Skeletal muscle tissue (tissue), 4 donors: ENCODE results near the gene TRIO. TPM values are rescaled to one million over a fixed set of nuclear protein-coding genes. Genes with fewer than 3 reads are reported as not detected.

Experiments
- H3K27ac ChIP-seq: one replicate; pipeline ENCODE4 v1.7.0; 2013; ENCODE audit warnings: mild to moderate bottlenecking, low read depth, low read length, inconsistent platforms
- H3K27me3 ChIP-seq, 3 donors: one replicate each; pipeline ENCODE4 v1.7.0; 2013; ENCODE audit warnings: low read length in 3 of 3; ENCODE audit not compliant: control insufficient read depth in 3 of 3, insufficient read depth in 3 of 3
- H3K36me3 ChIP-seq, 3 donors: one replicate each; pipeline ENCODE4 v1.7.0; 2013; ENCODE audit warnings: low read length in 3 of 3; ENCODE audit not compliant: control insufficient read depth in 3 of 3, insufficient read depth in 3 of 3
- H3K4me1 ChIP-seq, 3 donors: one replicate each; pipeline ENCODE4 v1.7.0; 2013; ENCODE audit warnings: low read length in 3 of 3, mild to moderate bottlenecking in 3 of 3; ENCODE audit not compliant: control insufficient read depth in 3 of 3, insufficient read depth in 3 of 3
- H3K4me3 ChIP-seq, 3 donors: one replicate each; pipeline ENCODE4 v1.7.0; 2013; ENCODE audit warnings: low read length in 3 of 3
- H3K9ac ChIP-seq, 3 donors: one replicate each; pipeline ENCODE4 v1.7.0; 2013; ENCODE audit warnings: low read length in 3 of 3, mild to moderate bottlenecking in 3 of 3, moderate library complexity in 2 of 3, low read depth in 1 of 3
- H3K9me3 ChIP-seq, 3 donors: one replicate each; pipeline ENCODE4 v1.7.0; 2013; ENCODE audit warnings: low read length in 3 of 3; ENCODE audit not compliant: control insufficient read depth in 3 of 3
- total RNA-seq: library from RNA; depleted of rRNA; stranded (reverse); fragments of >200 nt; gene quantifications from one replicate; pipeline ENCODE4 v1.2.3, GENCODE V29; 2014
- donor health status: Osteomylitis.

Gene TRIO
- total RNA-seq, 1 donor from 2014 or later: 200 TPM

DNA sequence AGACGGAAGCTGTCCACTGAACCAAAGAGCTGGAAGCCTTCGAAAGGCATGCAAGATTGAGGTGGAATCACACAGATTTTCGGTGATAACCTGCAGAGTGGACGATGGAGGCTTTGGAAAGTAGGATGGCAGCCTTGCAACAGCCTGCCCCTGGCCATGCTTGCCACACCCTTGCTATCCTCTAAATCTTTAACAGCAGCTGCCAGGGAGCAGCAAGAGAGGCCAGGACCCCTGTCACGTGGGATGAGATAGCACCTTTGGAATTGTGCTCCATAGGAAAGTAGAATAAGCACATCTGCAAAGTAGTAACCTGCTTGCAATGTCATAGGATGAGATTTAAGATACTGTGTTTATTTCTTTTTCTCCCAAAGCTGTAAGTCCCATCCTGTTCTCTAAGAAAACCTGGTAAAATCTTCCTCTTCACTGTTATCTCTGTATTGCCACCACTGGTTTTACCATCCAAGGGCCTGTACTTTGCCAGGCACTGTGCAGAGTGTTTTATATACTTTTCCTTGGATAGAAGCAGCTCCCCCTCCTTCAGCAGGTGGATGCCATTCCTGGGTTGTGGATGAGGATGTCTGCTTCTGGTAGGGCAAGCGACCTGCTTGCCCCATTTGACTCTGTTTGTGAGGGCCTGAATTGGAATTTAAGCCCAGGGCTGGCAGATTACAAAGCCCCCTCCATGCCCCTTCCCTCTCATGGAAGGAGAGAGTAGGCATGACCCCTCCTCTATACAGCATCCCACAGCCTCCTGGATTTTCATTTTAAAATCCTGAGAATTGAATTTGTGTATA lies 10.1 kb downstream of the TRIO start:
- Histone ChIP-seq H3K27ac (peak overlapping the region; percentile 78), H3K4me3 (no peak overlapping the region), H3K9me3 (no peaks in the 10 kb centered on the region), H3K4me1 (peaks cover 55 to 69% (median 64%) of the 10 kb centered on the region in 3 donors), H3K36me3 (no peaks in the 10 kb centered on the region), H3K9ac (peak overlapping the region; percentile 24 to 73 (median 64)), H3K27me3 (no peaks in the 10 kb centered on the region)

DNA sequence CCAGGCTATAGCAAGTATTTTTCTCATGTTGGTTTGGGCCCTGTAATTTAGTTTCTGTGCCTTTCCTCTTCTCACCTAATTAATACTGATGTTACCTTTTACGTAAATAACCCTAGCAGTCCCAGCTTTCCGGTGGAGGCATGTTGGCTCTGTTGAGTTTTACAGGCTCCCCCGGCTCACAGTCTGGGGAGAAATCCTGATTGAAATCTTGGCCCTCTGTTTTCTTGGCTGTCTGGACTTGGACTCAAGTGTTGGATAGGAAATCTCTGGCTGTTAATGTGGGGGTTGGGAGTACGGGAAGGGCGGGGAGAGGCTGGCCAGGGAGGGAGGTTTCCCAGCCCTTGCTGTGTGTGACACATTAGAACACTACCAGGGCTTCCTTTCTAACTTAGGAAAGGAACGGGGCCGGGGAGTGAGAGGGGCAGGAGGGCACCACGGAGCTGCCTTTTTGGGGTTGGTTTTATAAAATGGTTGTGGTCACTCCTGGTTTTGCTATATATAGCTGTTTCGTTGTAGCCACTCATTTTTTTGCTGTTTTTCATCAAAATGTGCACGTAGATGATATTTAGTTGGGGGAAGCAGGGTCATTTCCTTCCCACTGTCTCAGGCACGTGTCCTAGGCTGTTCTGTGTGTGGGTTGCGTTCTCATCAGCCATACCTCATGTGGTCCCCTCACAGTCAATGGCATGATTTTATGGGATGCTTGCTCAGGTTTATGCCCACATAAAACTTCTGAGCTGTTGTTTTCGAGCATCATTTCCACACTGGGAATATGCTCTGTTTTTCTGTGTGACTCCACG lies 11.0 kb downstream of the TRIO start:
- Histone ChIP-seq H3K4me1 (peaks cover 46 to 61% (median 55%) of the 10 kb centered on the region in 3 donors), H3K27me3 (no peaks in the 10 kb centered on the region), H3K27ac (peak overlapping the region; percentile 78), H3K9ac (peak overlapping the region; percentile 63 to 73 (median 64)), H3K4me3 (peak overlapping the region; percentile 24 to 61 (median 55)), H3K36me3 (no peaks in the 10 kb centered on the region), H3K9me3 (no peaks in the 10 kb centered on the region)

DNA sequence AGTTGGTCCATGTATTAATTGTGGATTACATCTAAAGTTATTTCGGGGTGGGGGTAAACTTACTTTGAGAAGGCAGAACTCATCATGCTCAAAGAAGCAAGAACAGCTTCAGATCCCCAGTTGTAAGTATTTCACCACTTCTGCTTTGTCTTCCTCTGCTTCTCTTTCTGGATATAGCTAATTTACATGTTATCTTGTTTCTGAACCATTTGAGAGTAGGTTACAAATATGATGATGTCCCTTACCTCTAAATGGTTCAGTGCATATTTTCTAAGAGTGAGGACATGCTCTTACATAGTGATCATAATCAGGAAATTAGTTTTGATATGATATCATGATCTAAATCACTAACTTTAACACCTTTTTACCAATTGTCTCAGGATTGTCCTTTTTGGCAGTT lies 11.9 kb downstream of the TRIO start:
- H3K9ac ChIP-seq: no peak overlapping the region
- no peak overlapping the region for H3K4me3 ChIP-seq
- peaks cover 47 to 54% (median 48%) of the 10 kb centered on the region in 3 donors for H3K4me1 ChIP-seq

DNA sequence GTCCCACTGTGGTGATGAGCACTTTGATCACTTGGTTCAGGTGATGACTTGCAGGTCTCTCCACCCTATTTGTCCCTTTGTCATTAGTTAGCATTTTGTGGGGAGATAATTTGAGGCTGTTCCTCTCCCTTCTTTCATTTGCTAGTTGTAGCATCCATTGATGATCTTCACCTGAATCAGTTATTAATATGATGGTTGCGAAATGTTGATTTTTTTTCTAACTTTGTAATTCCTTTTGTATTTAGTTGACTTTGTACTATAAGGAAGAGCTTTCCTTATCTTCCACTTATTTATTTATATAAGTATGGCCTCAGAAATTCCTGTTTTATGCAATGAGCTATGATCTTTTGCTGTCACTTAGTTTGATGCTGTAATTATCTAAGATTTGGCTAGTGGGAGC lies 12.6 kb downstream of the TRIO start:
- Histone ChIP-seq H3K36me3 (no peaks in the 10 kb centered on the region), H3K27me3 (no peaks in the 10 kb centered on the region), H3K4me1 (peaks cover 53 to 60% (median 53%) of the 10 kb centered on the region in 3 donors), H3K27ac (no peak overlapping the region), H3K9me3 (no peaks in the 10 kb centered on the region), H3K4me3 (no peak overlapping the region), H3K9ac (no peak overlapping the region)

More for the DNA sequence above, 11.9 kb downstream of the TRIO start:
- H3K36me3 ChIP-seq: no peaks in the 10 kb centered on the region
- no peak overlapping the region for H3K27ac ChIP-seq
- no peaks in the 10 kb centered on the region for H3K27me3 ChIP-seq
- no peaks in the 10 kb centered on the region for H3K9me3 ChIP-seq

DNA sequence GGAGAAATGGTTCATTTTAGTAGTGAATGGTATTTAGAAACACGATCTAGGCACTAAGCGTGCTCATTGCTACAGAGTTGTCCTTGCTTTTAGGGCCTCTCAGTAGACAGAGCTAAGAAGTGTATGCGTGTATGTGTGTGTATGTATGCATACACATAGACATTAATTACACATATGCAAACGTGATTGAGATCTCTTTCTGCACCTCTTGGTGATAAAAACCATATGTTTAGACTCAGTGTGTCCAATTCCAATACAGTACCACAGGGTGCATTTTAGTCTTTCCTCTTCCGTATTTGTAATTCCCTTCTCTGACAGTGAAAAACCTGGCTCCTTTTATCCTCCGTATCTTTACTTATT lies 13.1 kb downstream of the TRIO start:
- peak overlapping the region in 2 of 3 donors; percentile 22 to 50 for H3K9ac ChIP-seq
- H3K4me1 ChIP-seq: peaks cover 56 to 65% (median 57%) of the 10 kb centered on the region in 3 donors
- H3K36me3 ChIP-seq: no peaks in the 10 kb centered on the region
- H3K4me3 ChIP-seq: peak overlapping the region in 1 of 3 donors; percentile 11
- H3K9me3 ChIP-seq: no peaks in the 10 kb centered on the region
- H3K27ac ChIP-seq: peak overlapping the region; percentile 67
- H3K27me3 ChIP-seq: no peaks in the 10 kb centered on the region

DNA sequence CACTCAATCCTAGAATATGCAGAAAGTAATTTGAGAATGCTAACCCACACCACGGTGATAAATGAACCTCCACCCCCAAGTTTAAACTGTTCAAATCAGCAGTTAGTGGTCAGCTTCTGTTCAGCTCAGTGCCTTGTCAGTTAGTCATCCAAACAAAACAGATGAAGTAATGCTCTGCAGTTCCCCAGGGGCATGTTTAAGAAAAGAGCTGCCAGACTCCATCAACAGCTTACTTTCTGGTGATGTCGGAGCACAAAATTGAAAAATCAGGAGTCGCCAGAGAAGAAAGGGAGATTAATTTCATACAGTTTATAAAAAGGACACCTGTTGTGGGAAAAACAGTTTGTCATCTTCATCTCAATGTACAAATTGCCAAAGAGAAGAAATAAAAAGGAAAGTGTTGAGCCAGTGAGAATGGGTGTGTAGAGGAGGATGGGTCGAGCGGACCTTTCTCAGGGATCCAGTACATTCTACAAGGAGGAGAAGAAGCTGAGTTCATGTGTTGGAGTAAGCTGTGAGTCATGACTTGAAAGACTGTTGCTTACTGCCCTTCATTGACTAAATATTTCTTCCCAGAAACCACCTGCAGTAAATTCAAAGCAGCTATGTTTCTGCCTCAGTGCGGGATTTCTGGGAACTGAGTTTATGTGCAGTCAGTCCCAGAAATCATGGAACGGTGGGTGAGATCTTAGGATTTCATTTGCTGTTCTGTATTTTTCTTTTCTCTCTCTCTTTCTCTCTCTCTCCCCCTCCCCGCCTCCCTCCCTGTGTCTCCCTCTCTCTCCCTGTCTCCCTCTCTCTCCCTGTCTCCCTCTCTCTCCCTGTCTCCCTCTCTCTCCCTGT lies 13.7 kb downstream of the TRIO start:
- no peaks in the 10 kb centered on the region for H3K9me3 ChIP-seq
- no peaks in the 10 kb centered on the region for H3K27me3 ChIP-seq
- peaks cover 61 to 69% (median 62%) of the 10 kb centered on the region in 3 donors for H3K4me1 ChIP-seq
- H3K9ac ChIP-seq: peak overlapping the region; percentile 10 to 50 (median 22)
- H3K36me3 ChIP-seq: no peaks in the 10 kb centered on the region
- peak overlapping the region; percentile 67 for H3K27ac ChIP-seq
- peak overlapping the region; percentile 11 to 44 (median 23) for H3K4me3 ChIP-seq

DNA sequence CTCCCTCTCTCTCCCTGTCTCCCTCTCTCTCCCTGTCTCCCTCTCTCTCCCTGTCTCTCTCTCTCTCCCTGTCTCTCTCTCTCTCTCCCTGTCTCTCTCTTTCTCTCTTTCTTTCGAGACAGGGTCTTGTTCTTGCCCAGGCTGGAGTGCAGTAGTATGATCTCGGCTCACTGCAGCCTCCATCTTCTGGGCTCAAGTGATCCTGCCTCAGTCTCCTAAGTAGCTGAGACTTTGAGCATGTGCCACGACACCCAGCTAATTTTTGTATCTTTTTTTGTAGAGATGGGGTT lies 14.3 kb downstream of the TRIO start:
- Histone ChIP-seq H3K9me3 (no peaks in the 10 kb centered on the region), H3K9ac (peak overlapping the region in 2 of 3 donors; percentile 10 to 23), H3K27me3 (no peaks in the 10 kb centered on the region), H3K27ac (peak overlapping the region; percentile 67), H3K36me3 (no peaks in the 10 kb centered on the region), H3K4me3 (no peak overlapping the region), H3K4me1 (peaks cover 62 to 74% (median 66%) of the 10 kb centered on the region in 3 donors)

DNA sequence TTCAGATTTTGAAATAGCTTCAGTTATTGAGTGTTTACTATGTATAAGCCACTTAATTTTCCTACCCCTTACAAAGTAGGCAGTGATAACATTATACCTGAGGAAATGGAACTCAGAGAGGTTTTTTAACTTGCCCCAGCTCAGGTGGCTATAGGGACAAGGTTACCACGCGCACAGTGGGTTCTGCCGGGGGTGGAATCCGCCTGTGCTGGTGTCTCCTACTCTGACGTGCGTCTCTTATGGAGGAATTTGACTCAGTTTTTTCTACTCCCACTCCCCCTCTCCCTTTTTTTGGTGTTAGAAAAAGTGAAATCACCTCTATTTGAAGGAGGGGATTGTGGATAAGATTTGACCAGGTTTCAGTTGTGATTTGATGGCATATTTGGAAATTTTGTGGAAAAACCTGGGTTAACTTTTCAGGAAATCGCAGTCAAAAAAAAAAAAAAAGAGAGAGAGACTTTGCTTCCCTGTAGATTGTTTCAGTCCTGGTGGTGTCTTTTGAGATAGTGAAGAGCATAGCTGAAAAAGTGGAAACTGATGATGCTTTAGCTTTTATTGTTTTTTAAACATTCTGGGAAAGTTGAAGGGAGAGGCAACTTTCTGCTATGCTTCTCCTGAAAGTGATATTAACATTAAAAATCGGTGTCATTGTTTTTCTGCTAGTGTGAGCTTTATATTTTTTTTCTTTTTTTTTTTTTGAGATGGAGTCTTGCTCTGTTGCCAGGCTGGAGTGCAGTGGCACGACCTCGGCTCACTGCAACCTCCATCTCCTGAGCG lies 15.9 kb downstream of the TRIO start:
- Histone ChIP-seq H3K27ac (no peak overlapping the region), H3K4me3 (no peak overlapping the region), H3K9me3 (no peaks in the 10 kb centered on the region), H3K36me3 (no peaks in the 10 kb centered on the region), H3K27me3 (no peaks in the 10 kb centered on the region), H3K9ac (no peak overlapping the region), H3K4me1 (peaks cover 51 to 59% (median 54%) of the 10 kb centered on the region in 3 donors)

DNA sequence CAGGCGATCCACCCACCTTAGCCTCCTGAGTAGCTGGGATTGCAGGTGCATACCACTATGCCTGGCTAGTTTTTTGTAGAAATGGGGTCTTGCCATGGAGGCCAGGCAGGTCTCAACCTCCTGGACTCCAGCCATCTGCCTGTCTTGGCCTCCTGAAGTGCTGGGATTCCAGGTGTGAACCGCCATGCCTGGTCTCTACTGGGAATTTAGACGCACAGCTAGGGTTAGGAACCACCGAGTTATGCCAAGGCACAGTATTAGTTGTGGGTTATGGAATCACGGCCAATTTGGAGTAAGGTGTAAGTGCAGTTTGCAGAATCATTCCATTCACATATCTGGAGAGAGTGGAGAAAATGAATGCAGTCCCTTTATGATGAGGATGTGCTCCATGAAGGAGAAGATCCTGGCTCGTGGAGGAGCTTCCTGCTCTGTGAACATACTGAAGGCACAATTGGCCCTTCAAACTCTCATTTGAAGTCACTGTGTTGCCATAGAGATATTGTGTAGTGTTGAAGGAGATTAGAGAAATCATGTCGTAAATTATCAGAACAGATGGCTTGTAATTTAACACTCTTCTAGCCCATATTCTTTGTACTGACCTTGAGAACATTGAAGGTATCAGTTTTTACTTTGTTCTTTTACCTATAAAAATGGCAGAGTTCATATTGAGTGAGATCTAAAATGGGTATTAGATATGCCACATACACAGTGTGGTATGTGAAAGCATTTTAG lies 18.8 kb downstream of the TRIO start:
- H3K36me3 ChIP-seq: no peaks in the 10 kb centered on the region
- H3K9me3 ChIP-seq: no peaks in the 10 kb centered on the region
- H3K4me3 ChIP-seq: no peak overlapping the region
- peaks cover 24 to 52% (median 27%) of the 10 kb centered on the region in 3 donors for H3K4me1 ChIP-seq
- no peak overlapping the region for H3K9ac ChIP-seq
- H3K27me3 ChIP-seq: no peaks in the 10 kb centered on the region
- H3K27ac ChIP-seq: no peak overlapping the region
